ENCODE measurements around the gene PDIK1L.

PDIK1L gene

DNA sequence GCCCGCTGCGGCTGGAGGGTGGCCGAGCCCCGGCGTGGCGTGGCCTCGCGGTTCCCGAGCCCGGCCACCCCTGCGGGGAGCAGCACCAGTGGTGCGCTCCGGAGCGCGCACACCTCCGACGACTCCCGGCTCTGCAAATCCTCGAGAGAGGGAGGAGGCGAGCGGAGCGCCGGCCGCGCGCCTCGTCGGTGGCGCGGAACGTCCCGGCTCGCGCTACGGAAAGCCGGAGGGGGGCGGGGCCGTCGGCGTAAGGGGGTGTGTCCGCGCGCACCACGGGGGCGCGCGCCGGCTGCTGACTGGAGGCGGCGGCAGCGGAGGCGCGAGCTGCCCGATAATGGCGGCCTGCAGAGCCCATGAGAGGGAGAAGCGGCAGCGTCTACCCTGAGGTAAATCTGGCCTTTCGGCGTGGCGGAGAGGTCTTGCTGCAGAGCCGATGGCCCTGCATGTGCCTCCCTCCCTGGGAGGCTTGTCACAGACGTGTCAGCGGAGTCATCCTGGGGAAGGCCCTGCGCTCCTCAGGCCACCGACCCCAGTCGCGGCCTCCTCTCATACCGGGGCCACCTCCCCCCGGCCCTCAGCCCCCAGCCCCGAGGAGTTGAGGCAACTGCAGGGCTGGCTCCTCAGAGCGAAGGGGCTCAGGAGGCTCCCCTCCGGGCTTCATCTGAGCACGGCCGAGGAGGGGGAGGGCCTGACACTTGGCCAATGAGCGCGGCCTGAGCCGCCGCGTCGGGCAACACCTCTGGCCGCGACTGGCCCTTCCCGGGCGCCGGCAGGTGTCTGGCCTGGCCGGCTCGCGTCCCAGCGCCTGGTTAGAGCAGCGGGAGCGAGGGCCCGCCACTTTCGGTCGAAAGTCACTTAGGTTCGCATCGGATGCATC, at the start of gene PDIK1L:
Gene PDIK1L, plus strand, starts transcription at position 295 of the 877 bp plus-strand sequence. CDS start 2,485 bp downstream, outside the sequence.
- peak; percentile 89 to 96 (median 92) for DNase-seq (ENCODE audit: low read depth in 4 of 4, low spot score in 1 of 4)

GRCh38 chr1:26064553-26064952, 47.1 kb upstream of the PDIK1L start:
- no peak for DNase-seq (ENCODE audit: low read depth in 4 of 4, low spot score in 1 of 4)

DNA sequence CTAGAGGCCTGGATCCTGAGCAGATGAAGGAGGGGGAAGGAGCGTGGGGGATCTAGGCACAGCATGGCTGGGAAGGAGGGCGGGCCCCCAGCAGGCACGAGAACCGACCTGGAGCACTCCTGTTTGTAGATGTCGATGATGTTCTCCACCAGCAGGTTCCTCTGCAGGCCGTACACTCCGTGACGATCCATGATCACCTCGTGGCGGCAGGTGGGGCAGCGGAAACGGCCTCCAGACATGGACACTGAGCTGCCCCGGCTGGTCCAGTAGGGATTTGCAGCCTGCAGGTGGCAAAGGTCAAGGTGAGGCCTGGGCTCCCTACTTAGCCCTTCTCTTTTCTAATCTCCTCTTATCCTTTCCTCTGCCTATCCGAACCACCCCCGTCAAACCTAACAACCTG, 45.5 kb upstream of the PDIK1L start:
- DNase-seq (ENCODE audit: low read depth in 4 of 4, low spot score in 1 of 4): no peak

DNA sequence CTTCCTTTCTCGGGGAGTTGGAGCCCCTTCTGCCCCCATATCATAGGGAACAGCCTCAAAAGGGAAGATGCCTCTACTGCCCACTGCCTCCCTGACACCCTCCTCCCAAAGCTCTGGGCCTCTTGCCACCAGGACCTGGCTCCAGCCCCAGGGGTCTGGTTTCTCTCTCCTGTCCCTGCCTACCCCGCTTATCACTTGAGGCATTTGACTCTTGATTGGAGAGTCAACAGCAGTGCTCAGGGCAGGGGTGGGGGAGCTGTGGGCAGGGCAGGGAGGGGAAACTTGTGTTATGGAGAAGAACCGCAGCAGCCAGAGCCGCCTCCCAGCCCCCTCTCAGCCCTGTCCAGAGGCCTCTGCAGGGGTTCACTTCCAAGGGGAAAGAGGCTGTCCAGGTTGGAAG, 44.8 kb upstream of the PDIK1L start:
- DNase-seq (ENCODE audit: low read depth in 4 of 4, low spot score in 1 of 4): no peak

DNA sequence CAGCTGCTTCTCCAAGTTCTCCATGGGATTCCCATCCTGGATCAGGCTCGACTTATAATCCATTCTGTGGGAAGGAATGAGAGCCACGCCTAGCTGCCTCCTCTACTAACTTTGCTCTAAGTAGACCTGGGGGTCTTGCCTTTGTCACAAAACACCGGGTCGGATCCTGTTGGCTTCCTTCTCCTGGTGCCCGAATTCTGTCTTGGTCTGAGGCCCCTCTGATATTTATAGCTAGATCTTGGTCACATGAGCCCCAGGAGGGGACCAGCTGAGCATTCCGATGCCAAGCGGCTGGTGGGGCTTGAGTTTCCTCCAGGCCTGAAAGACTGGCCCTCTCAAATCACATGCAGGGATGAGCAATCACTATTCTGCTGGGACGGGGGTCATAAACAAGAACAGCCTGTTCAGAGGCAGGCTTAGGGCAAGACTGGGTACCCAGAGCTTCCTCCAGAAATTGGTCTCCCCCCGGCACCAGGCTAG, 44.2 kb upstream of the PDIK1L start, which contains the start of gene TRIM63:
Gene TRIM63, minus strand, starts transcription at position 199 of the 480 bp plus-strand sequence. Its CDS starts 136 bp downstream, at position 63.
- DNase-seq (ENCODE audit: low read depth in 4 of 4, low spot score in 1 of 4): no peak

- DNase-seq (ENCODE audit: low read depth in 4 of 4, low spot score in 1 of 4): no peak
These were observed 41.7 kb upstream of the PDIK1L start for GRCh38 chr1:26069941-26070295.

DNA sequence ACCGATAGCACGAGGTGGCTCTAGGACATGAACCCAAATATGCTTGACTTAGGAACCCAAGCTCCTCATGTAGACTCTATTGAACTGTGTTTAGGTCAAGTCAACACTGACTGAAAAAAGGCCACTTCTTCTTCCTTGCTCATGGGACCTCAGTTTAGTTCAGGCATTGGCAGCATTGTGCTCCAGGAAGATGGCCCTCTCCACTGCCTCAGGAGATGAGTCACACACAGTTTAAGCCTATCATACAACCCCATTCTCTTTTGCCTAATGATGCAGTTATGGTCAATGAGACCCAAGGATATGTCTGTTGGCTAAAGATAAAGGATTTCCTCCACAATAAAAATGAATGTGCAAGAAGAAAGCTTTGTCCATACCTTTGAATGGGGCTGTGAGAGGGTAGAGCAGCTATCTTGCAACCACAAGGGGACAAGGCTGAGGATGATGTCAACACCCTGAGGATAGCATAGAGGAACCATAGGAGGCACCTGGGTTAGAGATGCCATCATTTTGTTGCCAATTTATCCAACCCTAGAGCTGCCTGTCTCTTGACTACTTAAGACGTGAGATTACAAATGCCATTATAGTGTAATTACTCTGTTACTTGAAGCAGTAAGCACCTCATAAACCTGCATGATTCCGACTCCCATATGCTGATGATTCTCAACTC, 41.2 kb upstream of the PDIK1L start:
- DNase-seq (ENCODE audit: low read depth in 4 of 4, low spot score in 1 of 4): no peak

DNA sequence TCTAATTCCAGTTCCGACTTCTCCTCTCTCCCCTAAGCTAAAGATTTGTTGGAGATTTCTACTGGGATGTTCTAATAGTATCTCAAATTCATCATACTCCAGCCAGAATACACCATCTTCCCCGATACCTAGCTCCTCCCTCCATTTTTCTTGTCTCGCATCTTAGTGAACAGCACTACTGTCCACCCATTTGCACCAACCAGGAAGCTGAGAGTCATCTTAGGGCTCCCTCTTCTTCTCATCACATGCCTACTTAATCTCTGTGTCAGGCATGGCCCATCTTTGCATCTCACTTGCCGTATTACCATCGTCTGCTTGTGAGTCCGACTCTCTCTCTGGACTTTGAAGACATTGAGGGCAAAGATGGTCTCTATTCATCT, 40.7 kb upstream of the PDIK1L start:
- DNase-seq (ENCODE audit: low read depth in 4 of 4, low spot score in 1 of 4): no peak

DNA sequence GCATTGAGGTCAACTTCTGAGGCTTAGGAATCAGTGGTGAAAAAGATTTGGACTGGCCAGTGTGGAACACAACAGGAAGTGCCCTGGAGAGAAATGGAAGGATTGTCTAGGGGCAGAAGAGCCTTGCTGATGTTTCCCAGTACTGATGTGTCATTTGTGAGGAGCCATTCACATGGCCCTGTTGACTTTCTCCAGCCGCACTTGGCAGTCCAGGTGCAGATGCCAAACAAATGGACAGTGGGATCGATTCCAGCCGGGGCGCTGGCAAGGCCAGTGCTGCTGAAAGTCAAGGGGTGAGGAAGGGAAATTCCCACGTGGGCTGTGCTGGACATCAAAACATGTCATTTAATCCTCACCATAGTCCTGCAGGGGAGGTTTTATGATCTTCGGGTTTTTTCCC, 39.3 kb upstream of the PDIK1L start:
- DNase-seq (ENCODE audit: low read depth in 4 of 4, low spot score in 1 of 4): no peak

- DNase-seq (ENCODE audit: low read depth in 4 of 4, low spot score in 1 of 4): no peak
These were observed 36.0 kb upstream of the PDIK1L start for GRCh38 chr1:26075421-26076144.

DNA sequence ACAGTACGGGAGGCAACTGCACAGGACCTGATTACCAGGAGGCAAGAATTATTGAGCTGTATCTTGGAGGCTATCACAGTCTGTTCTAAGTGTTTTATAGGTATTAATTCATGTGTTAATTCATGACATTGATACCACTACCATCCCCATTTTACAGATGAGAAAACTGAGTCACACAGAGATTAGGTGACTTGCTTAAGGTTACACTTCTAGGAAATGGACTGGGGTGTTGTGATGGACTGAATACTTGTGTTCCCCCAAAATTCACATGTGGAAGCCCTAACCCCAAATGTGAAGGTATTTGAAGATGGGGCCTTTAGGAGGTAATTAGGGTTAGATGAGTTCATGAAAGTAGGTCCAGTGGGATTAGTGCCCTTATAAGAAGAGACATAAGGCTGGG, 34.1 kb upstream of the PDIK1L start:
- no peak for DNase-seq (ENCODE audit: low read depth in 4 of 4, low spot score in 1 of 4)

DNA sequence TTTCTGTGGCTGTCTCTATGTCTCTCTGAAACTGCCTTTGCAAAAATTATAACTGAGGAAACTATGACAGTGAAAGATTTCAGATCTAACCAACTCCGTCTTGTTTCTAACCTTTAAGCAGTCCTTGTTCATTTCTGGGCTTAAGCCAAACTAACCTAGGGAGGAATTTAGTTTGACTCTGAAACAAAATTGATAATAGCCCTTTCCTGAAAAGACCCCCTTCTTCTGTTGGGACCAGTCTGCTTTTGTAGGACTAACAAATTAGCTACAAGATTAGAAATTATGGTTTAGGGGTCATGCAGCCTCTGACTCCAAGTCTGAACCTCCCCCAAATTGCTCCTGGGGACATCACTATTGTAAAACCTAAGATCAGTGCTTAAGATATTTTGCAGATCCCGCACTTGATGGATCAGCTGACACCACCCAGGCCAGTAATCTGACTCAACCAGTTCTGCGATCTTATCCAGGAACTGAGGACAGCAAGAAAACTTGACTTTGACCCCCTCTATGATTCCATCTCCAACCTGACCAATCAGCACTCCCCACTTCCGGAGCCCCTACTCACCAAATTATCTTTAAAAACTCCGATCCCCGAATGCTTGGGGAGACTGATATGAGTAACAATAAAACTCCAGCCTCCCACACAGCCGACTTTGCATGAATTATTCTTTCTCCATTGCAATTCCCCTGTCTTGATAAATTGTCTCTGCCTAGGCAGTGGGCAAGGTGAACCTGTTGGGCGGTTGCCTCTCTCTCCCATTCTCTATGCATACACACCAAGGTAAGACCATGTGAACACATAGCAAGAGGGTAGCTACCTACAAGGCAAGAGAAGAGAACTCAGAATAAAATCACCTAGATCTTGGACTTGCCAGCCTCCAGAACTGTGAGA, 33.1 kb upstream of the PDIK1L start:
- DNase-seq (ENCODE audit: low read depth in 4 of 4, low spot score in 1 of 4): no peak

GRCh38 chr1:26079178-26079563, 32.5 kb upstream of the PDIK1L start:
- DNase-seq (ENCODE audit: low read depth in 4 of 4, low spot score in 1 of 4): no peak

- DNase-seq (ENCODE audit: low read depth in 4 of 4, low spot score in 1 of 4): no peak
These were observed 31.4 kb upstream of the PDIK1L start for GRCh38 chr1:26079960-26080814.

- DNase-seq (ENCODE audit: low read depth in 4 of 4, low spot score in 1 of 4): no peak
These were observed 30.2 kb upstream of the PDIK1L start for GRCh38 chr1:26081267-26082019.

DNA sequence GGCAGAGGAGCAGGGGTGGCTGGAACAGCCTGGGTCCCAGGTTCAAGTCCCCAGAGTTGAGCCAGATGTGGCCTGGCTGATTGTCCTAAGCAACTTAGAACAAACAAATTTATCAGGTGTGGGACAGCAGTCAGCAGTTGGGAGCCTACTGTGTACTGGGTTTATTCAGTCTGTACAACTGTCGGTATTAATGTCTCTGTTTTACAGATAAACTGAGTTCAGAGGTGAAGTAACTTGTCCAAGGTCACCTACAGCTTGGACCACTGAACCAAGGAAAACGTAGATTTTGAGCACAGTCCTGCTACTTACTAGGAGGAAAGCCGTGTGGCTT, 29.6 kb upstream of the PDIK1L start:
- no peak for DNase-seq (ENCODE audit: low read depth in 4 of 4, low spot score in 1 of 4)

DNA sequence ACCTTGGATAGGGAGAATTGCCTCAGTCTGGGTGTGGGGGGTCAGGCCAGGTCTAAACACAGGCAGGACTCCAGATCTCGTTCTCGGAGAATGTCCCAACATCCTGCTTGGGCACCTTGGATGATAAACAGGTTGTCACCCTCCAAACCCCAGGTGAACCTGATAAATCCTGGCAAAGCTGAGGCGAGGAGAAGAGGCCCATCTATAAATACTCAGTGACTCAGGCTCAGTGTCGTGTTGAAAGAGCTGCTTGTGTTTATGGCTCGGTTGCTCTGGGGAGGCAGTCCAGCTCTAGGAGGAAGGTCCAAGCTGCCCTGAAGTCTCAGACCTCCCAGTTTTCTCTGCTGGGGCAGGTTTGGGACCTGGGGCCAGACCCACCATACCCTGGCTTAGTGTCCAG, 28.4 kb upstream of the PDIK1L start:
- DNase-seq (ENCODE audit: low read depth in 4 of 4, low spot score in 1 of 4): no peak

DNA sequence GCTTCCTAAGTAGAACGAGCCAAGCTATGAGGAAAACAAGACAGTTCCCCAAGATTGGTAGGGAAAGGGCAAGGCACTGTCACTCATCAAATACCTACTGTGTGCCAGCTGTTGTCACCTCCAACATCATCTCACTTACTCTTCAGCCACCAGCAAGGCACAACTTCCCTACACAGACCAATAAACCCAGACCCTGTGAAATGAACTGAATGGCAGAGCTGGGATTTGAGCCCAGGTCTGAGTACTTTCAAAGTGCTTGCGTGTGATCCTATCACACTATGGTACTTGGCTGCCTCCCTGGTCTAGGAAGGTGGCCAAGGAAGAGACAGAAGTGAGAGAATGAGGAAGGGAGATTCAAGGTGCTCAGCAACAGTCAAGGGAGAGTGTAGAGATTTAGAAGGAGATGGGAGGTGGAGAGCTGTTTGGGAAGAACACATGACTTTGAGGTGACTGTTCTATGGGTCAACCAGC, 27.5 kb upstream of the PDIK1L start:
- DNase-seq (ENCODE audit: low read depth in 4 of 4, low spot score in 1 of 4): no peak

- DNase-seq (ENCODE audit: low read depth in 4 of 4, low spot score in 1 of 4): no peak
These were observed 26.8 kb upstream of the PDIK1L start for GRCh38 chr1:26084844-26085243.

Data from stimulated activated CD4-positive, alpha-beta T cell treated with anti-CD3 and anti-CD28 coated beads, Interleukin-1b, Interleukin-23, amount 100 ng/mL, for 24 hours (primary cell).